Karpas-422 (cell line): Measurements from ENCODE around the gene SPAG16. TPM values are rescaled to one million over a fixed set of nuclear protein-coding genes. Genes with fewer than 3 reads are reported as not detected.

ENCODE experiments used
- DNase-seq: peaks from one replicate; pipeline ENCODE4 v3.0.0-alpha.2; 2015
- H2AFZ ChIP-seq: fragments of 200-600 bp; sonication (generic); 2 replicates; pipeline ENCODE4 v1.6.1; 2014; ENCODE audit warnings: antibody characterized with exemption, low read length, mixed read lengths
- H3K27ac ChIP-seq: fragments of 200-600 bp; sonication (generic); 2 replicates; pipeline ENCODE4 v1.5.1; 2014; ENCODE audit warnings: mild to moderate bottlenecking, low read length, moderate library complexity
- H3K27me3 ChIP-seq: fragments of 200-600 bp; sonication (generic); 2 replicates; pipeline ENCODE4 v1.6.1; 2014; ENCODE audit warnings: low read length, mixed read lengths
- H3K36me3 ChIP-seq: fragments of 200-600 bp; sonication (generic); 2 replicates; pipeline ENCODE4 v1.6.1; 2014; ENCODE audit warnings: low read length, mixed read lengths; ENCODE audit not compliant: insufficient read depth
- H3K4me1 ChIP-seq: fragments of 200-600 bp; sonication (generic); 2 replicates; pipeline ENCODE4 v1.6.1; 2014; ENCODE audit warnings: mild to moderate bottlenecking, low read length, mixed read lengths
- H3K4me2 ChIP-seq: fragments of 200-600 bp; sonication (generic); 2 replicates; pipeline ENCODE4 v1.6.1; 2014; ENCODE audit warnings: low read length, low read depth, mild to moderate bottlenecking; ENCODE audit not compliant: poor library complexity, severe bottlenecking
- H3K4me3 ChIP-seq: fragments of 200-600 bp; sonication (generic); 2 replicates; pipeline ENCODE4 v1.5.1; 2014; ENCODE audit warnings: mild to moderate bottlenecking, antibody characterized with exemption, low read length, mixed read lengths
- H3K79me2 ChIP-seq: fragments of 200-600 bp; sonication (generic); 2 replicates; pipeline ENCODE4 v1.6.1; 2014; ENCODE audit warnings: mild to moderate bottlenecking, low read length, mixed read lengths
- H3K9ac ChIP-seq: fragments of 200-600 bp; sonication (generic); 2 replicates; pipeline ENCODE4 v1.6.0; 2014; ENCODE audit warnings: low read length
- H3K9me2 ChIP-seq: fragments of 200-600 bp; sonication (generic), shearing (Covaris generic); replicated peaks from 2 replicates; pipeline ENCODE4 v1.6.0; 2014; ENCODE audit warnings: mild to moderate bottlenecking, low read length, moderate library complexity; ENCODE audit not compliant: insufficient read depth
- H3K9me3 ChIP-seq: fragments of 300-700, 200-600 bp; sonication (generic); 2 replicates; pipeline ENCODE4 v1.6.1; 2014; ENCODE audit warnings: low read length, mixed read lengths
- H4K20me1 ChIP-seq: fragments of 200-600 bp; sonication (generic); 2 replicates; pipeline ENCODE4 v1.6.1; 2014; ENCODE audit warnings: mild to moderate bottlenecking, antibody characterized with exemption, low read length, low read depth; ENCODE audit not compliant: insufficient read depth
- total RNA-seq: library from RNA; depleted of rRNA; stranded (reverse); fragments of >200 nt; shearing (Covaris generic); gene quantifications from 2 replicates; pipeline ENCODE4 v1.2.3, GENCODE V29; 2014; ENCODE audit warnings: low replicate concordance

The SPAG16 gene
- total RNA-seq, 1 experiment from 2014 or later, result 67.8 TPM

- Histone ChIP-seq H2AFZ (no peak overlapping the region), H3K9me3 (peaks cover 20% of the 10 kb centered on the region), H3K4me2 (no peak overlapping the region), H3K9ac (no peak overlapping the region), H3K27me3 (no peaks in the 10 kb centered on the region), H3K9me2 (no peaks in the 10 kb centered on the region), H3K27ac (no peak overlapping the region), H4K20me1 (no peaks in the 10 kb centered on the region), H3K79me2 (no peaks in the 10 kb centered on the region), H3K36me3 (no peaks in the 10 kb centered on the region), H3K4me3 (no peak overlapping the region), H3K4me1 (no peaks in the 10 kb centered on the region)
- no peak for DNase-seq
These were observed 356.6 kb downstream of the SPAG16 start for GRCh38 chr2:213640738-213641425.

- Histone ChIP-seq H3K9me3 (peaks cover 24% of the 10 kb centered on the region), H3K27me3 (no peaks in the 10 kb centered on the region), H3K79me2 (no peaks in the 10 kb centered on the region), H3K36me3 (no peaks in the 10 kb centered on the region), H3K9me2 (no peaks in the 10 kb centered on the region), H3K4me1 (no peaks in the 10 kb centered on the region), H3K27ac (no peak overlapping the region), H3K9ac (no peak overlapping the region), H3K4me3 (no peak overlapping the region), H4K20me1 (no peaks in the 10 kb centered on the region), H3K4me2 (no peak overlapping the region), H2AFZ (no peak overlapping the region)
- no peak for DNase-seq
These were observed 360.7 kb downstream of the SPAG16 start for GRCh38 chr2:213644926-213645325.

GRCh38 chr2:213649176-213649575, 364.9 kb downstream of the SPAG16 start:
- Histone ChIP-seq H3K4me3 (no peak overlapping the region), H4K20me1 (no peaks in the 10 kb centered on the region)

GRCh38 chr2:213664817-213665216, 380.6 kb downstream of the SPAG16 start:
- Histone ChIP-seq H3K36me3 (no peaks in the 10 kb centered on the region), H2AFZ (no peak overlapping the region), H3K9me2 (no peaks in the 10 kb centered on the region), H3K9me3 (peaks cover 21% of the 10 kb centered on the region), H3K4me3 (no peak overlapping the region), H4K20me1 (no peaks in the 10 kb centered on the region), H3K9ac (no peak overlapping the region), H3K4me1 (no peaks in the 10 kb centered on the region), H3K27me3 (no peaks in the 10 kb centered on the region), H3K4me2 (no peak overlapping the region), H3K79me2 (no peaks in the 10 kb centered on the region), H3K27ac (no peak overlapping the region)
- DNase-seq, result no peak

More at GRCh38 chr2:213649176-213649575, 364.9 kb downstream of the SPAG16 start:
- H3K9me3 ChIP-seq, result peaks cover 23% of the 10 kb centered on the region
- no peak overlapping the region for H2AFZ ChIP-seq
- no peak overlapping the region for H3K27ac ChIP-seq
- no peak for DNase-seq
- H3K27me3 ChIP-seq, result no peaks in the 10 kb centered on the region
- H3K9me2 ChIP-seq, result no peaks in the 10 kb centered on the region
- no peaks in the 10 kb centered on the region for H3K36me3 ChIP-seq
- no peaks in the 10 kb centered on the region for H3K79me2 ChIP-seq
- no peaks in the 10 kb centered on the region for H3K4me1 ChIP-seq
- no peak overlapping the region for H3K9ac ChIP-seq
- H3K4me2 ChIP-seq, result no peak overlapping the region

GRCh38 chr2:213669657-213670056, 385.4 kb downstream of the SPAG16 start:
- Histone ChIP-seq H3K4me2 (no peak overlapping the region), H3K4me1 (no peaks in the 10 kb centered on the region)

GRCh38 chr2:213678437-213679218, 394.4 kb downstream of the SPAG16 start:
- no peak overlapping the region for H3K4me3 ChIP-seq
- DNase-seq, result no peak
- H3K4me2 ChIP-seq, result no peak overlapping the region
- H2AFZ ChIP-seq, result no peak overlapping the region
- H4K20me1 ChIP-seq, result no peaks in the 10 kb centered on the region
- H3K36me3 ChIP-seq, result no peaks in the 10 kb centered on the region
- H3K27me3 ChIP-seq, result no peaks in the 10 kb centered on the region
- H3K27ac ChIP-seq, result no peak overlapping the region
- no peaks in the 10 kb centered on the region for H3K79me2 ChIP-seq
- no peak overlapping the region for H3K9ac ChIP-seq
- H3K9me2 ChIP-seq, result no peaks in the 10 kb centered on the region
- H3K9me3 ChIP-seq, result no peaks in the 10 kb centered on the region
- H3K4me1 ChIP-seq, result no peaks in the 10 kb centered on the region

More at GRCh38 chr2:213669657-213670056, 385.4 kb downstream of the SPAG16 start:
- no peak overlapping the region for H3K4me3 ChIP-seq
- peaks cover 11% of the 10 kb centered on the region for H3K9me3 ChIP-seq
- H3K79me2 ChIP-seq, result no peaks in the 10 kb centered on the region
- no peaks in the 10 kb centered on the region for H3K9me2 ChIP-seq
- DNase-seq, result no peak
- H4K20me1 ChIP-seq, result no peaks in the 10 kb centered on the region
- no peak overlapping the region for H2AFZ ChIP-seq
- H3K36me3 ChIP-seq, result no peaks in the 10 kb centered on the region
- H3K9ac ChIP-seq, result no peak overlapping the region
- H3K27ac ChIP-seq, result no peak overlapping the region
- H3K27me3 ChIP-seq, result no peaks in the 10 kb centered on the region

GRCh38 chr2:213679894-213680293, 395.6 kb downstream of the SPAG16 start:
- H3K9ac ChIP-seq, result no peak overlapping the region
- H4K20me1 ChIP-seq, result no peaks in the 10 kb centered on the region
- no peak overlapping the region for H3K27ac ChIP-seq
- no peaks in the 10 kb centered on the region for H3K79me2 ChIP-seq
- no peak overlapping the region for H2AFZ ChIP-seq
- no peaks in the 10 kb centered on the region for H3K36me3 ChIP-seq
- H3K9me3 ChIP-seq, result no peaks in the 10 kb centered on the region
- H3K9me2 ChIP-seq, result no peaks in the 10 kb centered on the region
- no peaks in the 10 kb centered on the region for H3K27me3 ChIP-seq
- H3K4me3 ChIP-seq, result no peak overlapping the region
- H3K4me2 ChIP-seq, result no peak overlapping the region
- H3K4me1 ChIP-seq, result no peaks in the 10 kb centered on the region
- no peak for DNase-seq

- no peak overlapping the region for H3K9ac ChIP-seq
These were observed 398.0 kb downstream of the SPAG16 start for GRCh38 chr2:213682276-213682675.

More at GRCh38 chr2:213682276-213682675, 398.0 kb downstream of the SPAG16 start:
- no peak overlapping the region for H3K4me2 ChIP-seq
- no peak overlapping the region for H3K27ac ChIP-seq
- H4K20me1 ChIP-seq, result no peaks in the 10 kb centered on the region
- no peak for DNase-seq
- no peaks in the 10 kb centered on the region for H3K9me3 ChIP-seq
- no peaks in the 10 kb centered on the region for H3K9me2 ChIP-seq
- no peak overlapping the region for H2AFZ ChIP-seq
- no peaks in the 10 kb centered on the region for H3K36me3 ChIP-seq
- H3K4me1 ChIP-seq, result no peaks in the 10 kb centered on the region
- H3K27me3 ChIP-seq, result no peaks in the 10 kb centered on the region
- H3K79me2 ChIP-seq, result no peaks in the 10 kb centered on the region
- H3K4me3 ChIP-seq, result no peak overlapping the region
